ENCODE measurements around the gene TTLL7. TPM values are rescaled to one million over a fixed set of nuclear protein-coding genes. Genes with fewer than 3 reads are reported as not detected.

The TTLL7 gene
- total RNA-seq, 4 donors from 2014 or later, result 0.95 to 7.6 (median 3.8) TPM

DNA sequence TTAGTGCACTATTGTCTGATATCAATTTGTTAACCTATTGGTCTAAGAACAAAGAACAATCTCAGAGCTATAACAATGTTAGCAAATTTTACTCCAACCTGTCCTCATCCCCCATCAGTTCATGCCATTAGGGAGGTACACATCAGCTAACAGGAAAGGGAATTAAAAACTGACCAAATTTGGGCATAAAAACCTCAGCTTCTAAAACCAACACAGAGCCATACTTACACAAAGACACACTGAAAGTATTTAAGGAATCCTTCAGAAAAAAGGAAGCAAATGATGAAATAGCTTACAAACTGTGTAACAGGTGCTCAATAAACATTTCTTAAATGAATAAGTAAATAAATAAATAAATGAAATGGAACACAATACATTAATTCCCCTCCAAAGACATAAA, 89.2 kb downstream of the TTLL7 start:
- TF ChIP-seq POLR2A (IDR thresholded peaks at IDR 0.05), result no peak
- no peak for TF ChIP-seq CTCF (IDR thresholded peaks at IDR 0.05)
- intact Hi-C loops (cut with DNase I; ENCODE audit: low total_unique reads), result no loop called here
- H3K4me3 ChIP-seq (ENCODE audit: low read depth, poor library complexity, severe bottlenecking), result no peak overlapping the region
- DNase-seq (ENCODE audit: low spot score in 2 of 2), result no peak

GRCh38 chr1:83905315-83905907, 93.5 kb downstream of the TTLL7 start:
- WGBS, 2 donors, result 48 to 50% methylated on average over 3 of the region's 3 CpGs
- no peak for DNase-seq (ENCODE audit: low spot score in 2 of 2)

DNA sequence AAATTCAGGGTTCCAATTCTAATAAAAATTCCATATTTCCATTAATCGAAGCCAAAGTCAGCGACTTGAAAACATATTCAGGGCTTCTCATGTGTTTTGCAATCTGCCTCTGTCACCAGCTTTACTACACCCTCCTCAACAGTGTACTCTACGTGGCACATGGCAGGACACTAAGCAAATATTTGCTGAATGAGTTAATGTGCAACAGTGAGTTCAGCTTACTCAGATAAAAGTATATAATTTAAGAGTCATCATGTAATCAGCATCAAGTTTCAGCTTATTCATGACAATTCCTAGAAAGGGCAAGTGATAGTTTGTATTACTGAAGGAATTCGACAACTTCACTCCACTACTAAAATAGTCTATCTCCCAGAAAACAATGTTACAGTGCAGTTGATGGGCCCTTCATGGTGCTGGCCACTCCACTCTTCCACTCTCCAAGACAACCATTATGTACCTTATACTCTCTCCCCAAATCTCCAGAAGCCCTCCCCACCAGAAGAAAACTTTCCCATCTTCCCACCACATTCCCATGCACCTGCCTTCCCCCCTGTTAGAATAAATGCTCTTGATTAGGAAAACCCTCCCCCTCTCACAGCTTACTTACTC, 97.3 kb downstream of the TTLL7 start:
- TF ChIP-seq POLR2A (IDR thresholded peaks at IDR 0.05), result no peak
- TF ChIP-seq CTCF (IDR thresholded peaks at IDR 0.05), result no peak
- DNase-seq (ENCODE audit: low spot score in 2 of 2), result no peak
- intact Hi-C loops (cut with DNase I; ENCODE audit: low total_unique reads), result no loop called here
- 83 to 89% methylated on average over 4 of the region's 4 CpGs for WGBS, 2 donors
- no peak overlapping the region for H3K4me3 ChIP-seq (ENCODE audit: low read depth, poor library complexity, severe bottlenecking)

More at GRCh38 chr1:83905315-83905907, 93.5 kb downstream of the TTLL7 start:
- intact Hi-C loops (cut with DNase I; ENCODE audit: low total_unique reads), result no loop called here
- no peak for TF ChIP-seq CTCF (IDR thresholded peaks at IDR 0.05)
- TF ChIP-seq POLR2A (IDR thresholded peaks at IDR 0.05), result no peak
- H3K4me3 ChIP-seq (ENCODE audit: low read depth, poor library complexity, severe bottlenecking), result no peak overlapping the region

- no peak for DNase-seq (ENCODE audit: low spot score in 2 of 2)
- 50 to 60% methylated on average over 3 of the region's 3 CpGs for WGBS, 2 donors
- no peak for TF ChIP-seq POLR2A (IDR thresholded peaks at IDR 0.05)
- H3K4me3 ChIP-seq (ENCODE audit: low read depth, poor library complexity, severe bottlenecking), result no peak overlapping the region
- intact Hi-C loops (cut with DNase I; ENCODE audit: low total_unique reads), result no loop called here
Measured at GRCh38 chr1:83900524-83900923, 98.4 kb downstream of the TTLL7 start.

GRCh38 chr1:83897516-83897915, 101.4 kb downstream of the TTLL7 start:
- 76 to 80% methylated on average over 2 of the region's 2 CpGs for WGBS, 2 donors

GRCh38 chr1:83896299-83896698, 102.6 kb downstream of the TTLL7 start:
- no peak for TF ChIP-seq CTCF (IDR thresholded peaks at IDR 0.05)
- no peak for TF ChIP-seq POLR2A (IDR thresholded peaks at IDR 0.05)
- intact Hi-C loops (cut with DNase I; ENCODE audit: low total_unique reads), result no loop called here
- WGBS, 2 donors, result 85 to 91% methylated on average over 6 of the region's 6 CpGs
- H3K4me3 ChIP-seq (ENCODE audit: low read depth, poor library complexity, severe bottlenecking), result no peak overlapping the region
- DNase-seq (ENCODE audit: low spot score in 2 of 2), result no peak

More at GRCh38 chr1:83897516-83897915, 101.4 kb downstream of the TTLL7 start:
- intact Hi-C loops (cut with DNase I; ENCODE audit: low total_unique reads), result no loop called here
- no peak for DNase-seq (ENCODE audit: low spot score in 2 of 2)
- H3K4me3 ChIP-seq (ENCODE audit: low read depth, poor library complexity, severe bottlenecking), result no peak overlapping the region
- no peak for TF ChIP-seq CTCF (IDR thresholded peaks at IDR 0.05)
- TF ChIP-seq POLR2A (IDR thresholded peaks at IDR 0.05), result no peak
